ENCODE data around the gene AEBP1.

AEBP1 gene

GRCh38 chr7:44103923-44104859, at the start of gene AEBP1:
AEBP1 (plus strand) TSS chr7:44104345; CDS start chr7:44104666, 321 bp downstream.
- DNase-seq: no peak

- DNase-seq: no peak
Observed at GRCh38 chr7:44056681-44057080, 47.5 kb upstream of the AEBP1 start.

GRCh38 chr7:44057181-44057848, 46.8 kb upstream of the AEBP1 start:
- DNase-seq: no peak

DNA sequence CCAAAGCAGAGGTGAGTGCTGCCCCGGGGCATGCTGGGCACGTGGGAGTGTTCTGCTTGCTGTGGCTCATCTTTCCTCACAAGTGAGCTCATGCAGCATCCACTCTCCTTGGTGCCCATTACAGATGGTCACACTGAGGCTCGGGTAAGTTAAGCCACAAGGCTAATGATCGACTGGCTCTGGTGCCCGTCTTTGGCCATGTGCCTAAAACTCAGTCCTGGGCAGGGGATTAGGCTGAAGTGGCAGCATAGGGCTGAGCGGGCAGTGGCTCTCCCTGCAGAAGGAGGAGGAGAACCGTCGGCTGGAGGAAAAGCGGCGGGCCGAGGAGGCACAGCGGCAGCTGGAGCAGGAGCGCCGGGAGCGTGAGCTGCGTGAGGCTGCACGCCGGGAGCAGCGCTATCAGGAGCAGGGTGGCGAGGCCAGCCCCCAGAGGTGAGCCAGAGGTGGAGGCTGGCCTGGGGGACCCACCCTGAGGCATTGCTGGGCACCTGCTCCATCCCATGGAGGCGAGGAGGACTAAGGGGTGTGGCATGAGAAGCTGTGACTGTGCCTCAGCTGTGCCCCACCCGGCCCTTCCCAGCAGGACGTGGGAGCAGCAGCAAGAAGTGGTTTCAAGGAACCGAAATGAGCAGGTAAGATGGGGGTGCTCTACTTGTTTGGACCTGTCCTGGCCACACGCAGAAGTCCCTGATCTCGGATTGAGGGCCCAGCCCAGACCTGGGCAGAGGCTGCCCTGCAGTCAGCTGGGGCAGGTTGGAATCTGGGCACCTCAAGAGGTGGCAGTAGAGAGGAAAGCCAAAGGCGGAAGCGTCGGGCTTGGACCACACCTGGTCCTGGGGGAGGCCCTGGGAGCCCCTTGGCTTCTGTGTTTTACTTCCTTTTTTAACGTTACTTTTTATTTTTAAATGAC, 46.0 kb upstream of the AEBP1 start:
- no peak for DNase-seq

DNA sequence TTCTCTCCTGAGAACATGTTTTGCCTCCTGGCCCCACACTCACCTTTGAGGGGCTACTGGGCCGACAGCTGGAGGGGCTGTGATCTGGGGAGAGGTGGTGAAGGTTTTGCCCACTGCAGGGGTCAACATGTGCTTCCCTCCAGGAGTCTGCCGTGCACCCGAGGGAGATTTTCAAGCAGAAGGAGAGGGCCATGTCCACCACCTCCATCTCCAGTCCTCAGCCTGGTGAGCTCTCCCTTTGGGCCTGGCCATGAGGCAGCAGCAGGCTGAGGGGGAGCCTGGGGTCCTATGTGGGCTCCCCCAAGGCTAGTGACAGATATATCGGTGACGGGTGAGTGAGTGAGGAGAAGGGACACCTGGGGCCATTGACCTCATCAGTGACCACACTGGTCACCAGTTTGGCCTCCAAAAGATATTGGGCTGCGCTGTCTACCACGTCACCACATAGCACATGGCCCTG, 45.4 kb upstream of the AEBP1 start:
- no peak for DNase-seq

GRCh38 chr7:44059219-44060090, 44.7 kb upstream of the AEBP1 start:
- DNase-seq: no peak

- DNase-seq: no peak
Observed at GRCh38 chr7:44060091-44060947, 43.8 kb upstream of the AEBP1 start.

GRCh38 chr7:44060948-44061644, 43.0 kb upstream of the AEBP1 start:
- DNase-seq: no peak

DNA sequence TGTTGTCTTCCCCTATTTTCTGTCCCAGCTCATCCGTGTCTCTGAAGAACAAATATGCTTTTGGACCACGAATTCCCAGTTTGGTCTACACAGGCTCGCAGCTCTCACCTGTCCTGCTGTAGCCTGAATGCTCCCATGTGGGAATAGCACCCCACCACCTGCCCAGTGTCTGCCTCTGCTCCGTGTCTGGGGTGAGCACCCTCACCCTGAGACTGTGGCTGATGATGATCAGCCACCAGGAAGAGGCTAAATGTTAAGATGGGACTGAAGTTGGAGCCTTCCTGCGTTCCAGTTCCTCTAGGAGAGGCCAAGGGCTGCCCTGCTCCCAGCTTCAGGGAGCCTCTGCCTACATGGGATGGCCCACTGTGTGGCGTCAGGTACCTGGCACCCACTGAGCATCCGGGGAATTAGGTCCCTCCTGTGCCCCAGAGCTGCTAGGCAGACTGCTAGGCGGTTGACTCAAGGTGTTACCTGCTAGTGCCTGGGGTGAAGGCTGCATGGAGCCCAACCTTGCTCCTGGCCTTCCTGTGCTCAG, 42.4 kb upstream of the AEBP1 start:
- DNase-seq: no peak

- no peak for DNase-seq
Observed at GRCh38 chr7:44062180-44062902, 41.8 kb upstream of the AEBP1 start.

- DNase-seq: no peak
Observed at GRCh38 chr7:44062903-44063295, 41.2 kb upstream of the AEBP1 start.

- no peak for DNase-seq
Observed at GRCh38 chr7:44063547-44063893, 40.6 kb upstream of the AEBP1 start.

DNA sequence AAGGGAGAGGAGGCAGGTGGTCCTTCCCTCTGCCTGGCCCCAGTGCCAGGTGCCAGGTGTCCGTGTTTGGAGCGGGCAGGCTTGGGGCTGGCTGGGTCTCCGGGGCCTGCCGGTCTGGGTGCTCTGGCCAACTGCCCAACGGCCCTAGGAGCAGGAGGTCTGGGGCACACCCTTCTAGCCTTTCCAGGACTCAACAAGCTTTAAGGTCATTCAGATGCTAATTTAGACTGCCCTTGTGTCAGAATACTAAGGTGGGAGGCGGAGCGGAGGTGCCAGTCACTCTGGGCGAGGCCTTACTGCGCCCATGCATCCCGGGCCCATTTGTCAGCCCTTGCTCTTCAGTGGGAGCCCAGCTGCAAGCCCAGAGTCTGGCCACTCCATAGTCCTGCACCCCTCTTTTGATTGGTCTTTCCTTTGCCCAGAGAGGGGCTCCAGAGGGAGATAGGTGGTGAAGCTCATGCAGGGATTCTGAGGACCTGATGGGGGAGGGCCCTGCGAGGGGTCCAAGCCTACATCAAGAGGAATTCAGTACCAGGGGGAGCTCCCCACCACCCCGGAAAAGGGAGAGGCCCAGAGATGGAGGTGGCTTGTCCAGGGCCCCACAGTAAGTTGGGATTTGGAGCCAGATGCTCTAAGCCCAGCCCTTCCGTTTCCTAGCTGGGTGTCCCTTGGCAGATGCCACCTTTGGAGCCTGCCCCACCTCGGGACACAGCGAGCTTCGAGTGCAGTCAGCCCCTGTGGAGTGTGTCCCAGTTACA, 40.1 kb upstream of the AEBP1 start:
- DNase-seq: no peak

DNA sequence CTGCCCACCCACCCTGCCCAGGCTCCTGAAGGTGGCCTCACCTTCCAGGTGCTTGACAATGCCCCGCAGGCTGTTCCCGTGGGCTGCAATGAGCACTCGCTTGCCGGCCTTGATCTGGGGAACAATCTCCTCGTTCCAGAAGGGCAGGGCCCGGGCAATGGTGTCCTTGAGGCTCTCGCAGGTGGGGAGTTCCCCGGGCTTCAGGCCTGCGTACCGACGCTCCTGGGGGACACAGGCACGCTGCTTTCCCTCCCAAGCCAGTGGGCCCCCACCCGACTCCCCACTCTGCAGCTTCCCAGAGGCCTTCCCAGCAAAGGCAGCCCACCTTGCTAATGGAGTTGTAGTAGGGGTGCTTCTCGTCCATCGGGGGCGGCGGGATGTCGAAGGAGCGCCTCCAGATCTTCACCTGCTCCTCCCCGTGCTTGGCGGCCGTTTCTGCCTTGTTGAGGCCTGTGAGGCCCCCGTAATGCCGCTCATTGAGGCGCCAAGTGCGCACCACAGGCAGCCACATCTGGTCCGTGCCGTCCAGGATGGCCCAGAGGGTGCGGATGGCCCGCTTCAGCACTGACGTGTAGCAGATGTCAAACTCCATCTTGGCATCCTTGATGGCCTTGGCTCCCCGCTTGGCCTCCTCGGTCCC, 39.2 kb upstream of the AEBP1 start:
- DNase-seq: no peak

DNA sequence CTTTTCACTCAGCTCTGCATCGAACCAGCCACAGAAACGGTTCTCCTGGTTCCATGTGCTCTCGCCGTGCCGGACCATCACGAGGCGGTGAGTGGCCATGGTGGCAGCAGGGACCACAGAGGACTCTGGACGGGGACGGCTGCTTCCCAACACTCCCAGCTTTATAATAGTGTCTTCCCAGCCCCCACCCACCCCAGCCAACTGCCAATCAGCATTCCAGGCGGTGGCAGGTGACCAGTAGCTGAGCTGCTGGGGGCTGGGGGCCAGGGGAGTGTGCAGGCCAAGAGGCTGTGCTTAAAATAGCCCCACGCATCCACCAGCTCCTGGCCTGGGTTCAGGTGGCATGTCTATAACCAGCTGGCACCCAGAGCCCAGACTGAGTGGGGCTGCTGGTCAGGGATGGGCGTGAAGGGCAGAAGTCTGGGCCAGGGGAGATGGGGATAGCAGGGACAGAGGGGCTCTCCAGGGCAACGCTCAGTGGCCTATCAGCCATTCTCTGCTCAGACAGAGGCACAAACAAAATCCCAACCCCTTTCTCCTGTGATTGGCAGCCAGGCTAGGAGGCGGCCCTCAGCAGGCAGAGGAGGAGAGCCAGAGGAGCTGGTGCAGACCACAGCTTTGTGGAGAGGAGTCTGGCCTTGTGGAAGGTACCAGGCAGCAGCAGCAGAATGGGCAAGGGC, 38.6 kb upstream of the AEBP1 start, which contains the start of gene PGAM2:
Gene PGAM2, minus strand, starts transcription at position 137 of the 680 bp plus-strand sequence. Its CDS starts 38 bp downstream, at position 99.
- peak; percentile 13 for DNase-seq

GRCh38 chr7:44066111-44066460, 38.1 kb upstream of the AEBP1 start:
- no peak for DNase-seq

- DNase-seq: no peak
Observed at GRCh38 chr7:44066494-44067063, 37.6 kb upstream of the AEBP1 start.

Data from NCI-H510A treated with DMSO at 0.1 percent for 48 hours (cell line).